Subcutaneous adipose tissue (tissue), 4 donors: ENCODE results near the gene PAX2. TPM values are rescaled to one million over a fixed set of nuclear protein-coding genes. Genes with fewer than 3 reads are reported as not detected.

Experiments
- total RNA-seq, 4 donors: library from RNA; depleted of rRNA; stranded (reverse); fragments of >200 nt; gene quantifications; one replicate each; pipeline ENCODE4 v1.1.0, GENCODE V29; 2016
- TF ChIP-seq, protein P1 (sequence below): fragments of 450-650 bp; IDR thresholded peaks from one replicate; pipeline ENCODE4 v1.5.1; 2016; ENCODE audit warnings: low read depth, mild to moderate bottlenecking, control low read depth, antibody characterized with exemption, moderate library complexity

The PAX2 gene
- total RNA-seq, 4 donors from 2014 or later: not detected

DNA sequence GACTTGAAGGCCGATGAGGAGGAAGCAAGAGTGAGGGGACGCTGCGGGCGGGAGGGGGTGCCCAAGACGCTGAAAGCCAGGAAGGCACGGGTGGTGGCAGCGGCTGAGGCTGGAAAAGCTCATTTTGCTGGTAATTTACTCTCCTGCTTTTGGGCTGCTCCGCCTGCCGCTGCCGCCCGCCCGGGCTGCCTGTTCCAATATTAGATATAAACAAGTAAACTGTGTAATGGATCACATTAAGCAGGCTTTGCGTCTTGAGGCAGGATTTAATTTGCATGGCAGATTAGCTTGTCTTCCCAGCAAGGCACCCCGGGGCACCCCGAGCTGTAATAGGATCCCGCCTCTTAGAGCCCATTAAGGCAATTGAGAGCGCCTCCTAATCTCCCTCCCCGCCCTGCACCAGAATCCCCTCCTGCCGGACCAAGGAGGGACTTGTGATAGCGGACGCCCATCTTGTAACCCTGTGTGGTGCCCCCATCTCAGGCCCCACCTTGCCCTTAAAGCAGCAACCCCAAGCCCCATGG lies 121.3 kb downstream of the PAX2 start:
- TF ChIP-seq, protein P1, sequence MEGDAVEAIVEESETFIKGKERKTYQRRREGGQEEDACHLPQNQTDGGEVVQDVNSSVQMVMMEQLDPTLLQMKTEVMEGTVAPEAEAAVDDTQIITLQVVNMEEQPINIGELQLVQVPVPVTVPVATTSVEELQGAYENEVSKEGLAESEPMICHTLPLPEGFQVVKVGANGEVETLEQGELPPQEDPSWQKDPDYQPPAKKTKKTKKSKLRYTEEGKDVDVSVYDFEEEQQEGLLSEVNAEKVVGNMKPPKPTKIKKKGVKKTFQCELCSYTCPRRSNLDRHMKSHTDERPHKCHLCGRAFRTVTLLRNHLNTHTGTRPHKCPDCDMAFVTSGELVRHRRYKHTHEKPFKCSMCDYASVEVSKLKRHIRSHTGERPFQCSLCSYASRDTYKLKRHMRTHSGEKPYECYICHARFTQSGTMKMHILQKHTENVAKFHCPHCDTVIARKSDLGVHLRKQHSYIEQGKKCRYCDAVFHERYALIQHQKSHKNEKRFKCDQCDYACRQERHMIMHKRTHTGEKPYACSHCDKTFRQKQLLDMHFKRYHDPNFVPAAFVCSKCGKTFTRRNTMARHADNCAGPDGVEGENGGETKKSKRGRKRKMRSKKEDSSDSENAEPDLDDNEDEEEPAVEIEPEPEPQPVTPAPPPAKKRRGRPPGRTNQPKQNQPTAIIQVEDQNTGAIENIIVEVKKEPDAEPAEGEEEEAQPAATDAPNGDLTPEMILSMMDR: no peak

DNA sequence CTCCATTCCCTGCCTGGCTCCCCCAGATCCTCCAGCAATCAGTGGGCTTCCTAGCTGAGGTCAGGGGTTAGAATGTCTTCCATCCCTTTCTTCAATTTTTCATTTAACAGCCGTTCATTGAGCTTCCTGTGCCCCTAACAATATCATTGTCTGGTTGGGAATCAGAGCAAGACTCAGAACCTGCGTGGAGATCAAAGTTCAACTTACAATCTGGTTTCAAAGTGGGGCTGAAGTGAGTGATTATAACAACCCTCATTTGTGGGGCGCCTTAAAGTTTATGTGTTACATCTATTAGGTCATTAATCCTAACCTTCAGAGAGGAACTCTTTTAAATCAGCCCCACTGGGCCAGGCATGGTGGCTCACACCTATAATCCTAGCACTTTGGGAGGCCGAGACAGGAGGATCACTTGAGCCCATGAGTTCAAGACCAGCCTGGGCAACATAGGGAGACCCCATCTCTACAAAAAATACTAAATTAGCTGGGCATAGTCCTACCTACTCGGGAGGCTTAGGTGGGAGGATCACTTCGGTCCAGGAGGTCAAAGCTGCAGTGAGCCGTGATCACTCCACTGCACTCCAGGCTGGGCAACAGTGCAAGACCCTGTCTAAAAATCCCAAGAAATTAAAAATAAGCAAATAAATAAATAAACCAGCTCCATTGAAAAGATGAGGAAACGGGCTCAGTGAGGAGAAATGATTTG lies 122.0 kb downstream of the PAX2 start:
- TF ChIP-seq, protein P1: no peak

DNA sequence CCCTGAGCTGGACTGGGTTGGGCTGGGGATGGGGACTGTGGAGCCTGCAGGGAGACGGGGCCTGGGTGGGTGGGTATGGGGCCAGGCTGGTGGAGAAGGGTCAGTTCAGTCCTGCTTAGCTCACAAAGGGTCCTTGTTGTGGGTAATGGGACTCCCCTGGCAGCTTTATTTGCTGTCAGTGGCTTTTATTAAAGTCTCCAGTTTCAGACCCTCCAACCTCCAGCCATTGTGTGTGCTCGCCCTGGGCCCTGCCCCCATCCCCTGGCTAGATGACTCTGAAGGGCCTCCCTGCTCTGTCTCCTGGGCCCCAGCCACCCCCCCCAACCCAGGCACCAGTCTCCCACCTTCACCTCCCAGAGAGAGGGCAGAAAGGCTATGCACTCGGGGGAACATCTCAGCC lies 123.0 kb downstream of the PAX2 start:
- TF ChIP-seq, protein P1: no peak

DNA sequence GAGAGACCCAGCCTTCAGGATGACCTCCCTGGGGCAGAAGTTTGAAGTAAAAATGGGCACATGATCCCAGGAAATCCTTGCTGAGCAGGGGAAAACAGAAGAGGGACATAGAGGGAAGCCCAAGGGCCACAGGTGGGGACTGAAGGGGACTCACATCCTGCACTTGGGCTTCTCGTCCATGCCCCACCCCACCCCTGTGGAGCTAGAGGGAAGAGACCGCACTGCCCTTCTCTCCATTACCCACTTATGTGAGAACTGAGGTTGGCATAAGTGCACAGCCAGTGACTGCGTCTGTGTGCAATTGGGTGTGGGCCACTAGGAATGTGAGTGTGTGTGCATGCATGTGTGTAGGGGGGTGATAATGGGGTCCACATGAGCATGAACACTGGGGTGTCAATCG lies 124.0 kb downstream of the PAX2 start:
- TF ChIP-seq, protein P1: no peak

DNA sequence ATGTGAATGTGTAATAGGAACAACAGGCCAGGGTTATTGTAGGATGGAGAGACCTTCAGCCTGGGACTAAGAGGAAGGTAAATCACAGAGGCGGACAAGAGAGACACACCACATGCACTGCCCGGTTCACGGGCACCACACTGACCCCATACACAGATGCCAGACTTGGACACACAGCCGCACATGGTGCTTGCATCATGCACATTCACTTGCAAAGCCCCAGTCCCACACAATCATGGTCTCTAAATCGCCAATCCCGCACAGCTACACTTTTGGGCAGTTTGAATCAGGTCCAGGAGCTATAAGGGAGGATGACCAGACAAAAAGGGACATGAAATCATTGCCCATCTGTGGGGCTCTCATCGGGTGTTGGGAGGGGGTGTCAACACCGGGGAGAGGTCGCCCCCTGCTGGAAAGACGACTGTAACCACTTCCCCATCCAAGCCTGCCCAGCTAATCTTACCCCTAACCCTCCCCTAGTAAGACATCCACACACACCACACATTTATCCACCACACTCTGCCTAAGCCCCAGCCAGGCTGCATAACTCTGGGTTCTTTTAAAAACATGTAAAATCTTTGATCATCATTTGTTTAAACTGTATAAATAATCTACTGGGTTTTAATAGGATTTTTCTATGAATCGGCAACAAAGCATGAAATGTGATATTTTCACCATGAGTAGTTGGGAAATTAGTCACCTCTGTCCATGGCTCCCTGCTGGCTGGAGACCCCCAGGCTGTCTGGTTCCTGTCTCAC lies 126.8 kb downstream of the PAX2 start:
- TF ChIP-seq, protein P1: no peak

DNA sequence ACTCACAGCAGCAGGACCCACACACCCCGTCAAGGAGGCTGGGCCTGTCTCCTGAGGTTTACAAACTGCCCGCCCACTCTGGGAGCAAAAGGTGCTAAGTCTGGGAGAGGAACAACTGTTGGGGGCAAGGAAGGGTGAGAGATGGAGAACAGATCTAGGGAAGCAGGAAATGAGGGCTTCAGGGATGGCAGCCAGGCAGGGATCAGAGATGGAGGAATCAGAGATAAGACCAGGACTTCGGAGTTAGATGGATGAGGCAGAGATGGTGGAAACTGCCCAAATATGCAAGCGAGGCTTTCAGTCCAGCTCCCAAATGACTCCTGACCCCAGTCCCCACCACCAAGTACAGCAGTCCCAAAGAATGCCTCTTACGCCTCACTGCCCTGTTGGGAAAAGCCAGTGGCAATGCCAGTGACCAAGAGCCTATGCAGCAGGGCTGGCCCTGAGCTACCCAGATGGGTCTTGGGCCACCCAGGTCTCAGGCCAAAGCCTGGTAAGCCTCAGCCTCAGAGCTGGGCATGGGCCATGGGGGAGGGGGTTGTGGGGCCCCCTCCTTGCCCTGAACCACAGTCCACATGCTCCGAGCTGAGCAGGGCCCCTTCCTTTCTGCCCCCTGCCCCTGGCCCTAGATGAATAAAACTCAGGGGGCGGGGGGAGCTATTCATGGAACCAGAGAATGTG lies 127.9 kb downstream of the PAX2 start:
- TF ChIP-seq, protein P1: no peak

DNA sequence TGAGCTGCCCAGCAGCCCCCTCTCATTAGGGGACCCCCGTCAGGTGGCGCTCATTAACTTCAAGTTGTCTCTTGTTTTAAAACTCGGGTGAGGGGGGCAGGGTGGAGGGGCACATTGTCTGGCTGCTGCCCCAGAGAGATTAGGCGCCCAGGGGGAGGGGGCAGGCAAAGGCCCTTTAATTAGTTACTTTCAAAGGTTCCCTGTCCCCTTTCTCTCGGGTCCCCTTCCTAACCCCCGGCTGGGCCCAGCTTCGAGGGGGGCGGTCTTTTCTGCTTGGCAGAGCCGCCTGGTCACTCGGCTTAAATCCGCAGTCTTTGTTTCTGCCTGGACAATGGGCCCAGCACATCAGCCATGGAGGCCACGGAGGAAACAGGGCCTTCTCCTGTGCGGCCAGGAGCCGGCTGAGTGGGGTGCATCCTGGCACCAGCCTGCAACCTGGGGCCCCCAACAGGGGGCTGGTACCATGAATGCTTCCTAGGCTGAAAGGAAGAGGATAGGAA lies 128.5 kb downstream of the PAX2 start:
- TF ChIP-seq, protein P1: no peak
